Esophagus squamous epithelium (tissue), 5 donors: ENCODE measurements around the gene BANP. TPM values are rescaled to one million over a fixed set of nuclear protein-coding genes. Genes with fewer than 3 reads are reported as not detected.
"Not testable (repeated sequence)": the region's sequence is repeated elsewhere in the genome, so short reads cannot be mapped to it uniquely, and the experiment has no call there.

Experiments used
- DNase-seq: peaks from one replicate; lab custom pipeline; 2025; lab: John Stamatoyannopoulos, UW
- H3K27ac ChIP-seq, 4 donors: fragments of 200-600 bp; sonication (generic); one replicate each; pipeline ENCODE4 v1.5.1; 2016 to 2019; ENCODE audit warnings: mild to moderate bottlenecking in 1 of 4
- H3K27me3 ChIP-seq, 4 donors: fragments of 200-600 bp; sonication (generic); 1 replicate in 3 of 4; 2 replicates in 1 of 4; pipeline versions ENCODE4 v1.5.1 to v1.6.0; 2017 to 2021; ENCODE audit warnings: antibody characterized with exemption in 1 of 4
- H3K36me3 ChIP-seq, 3 donors: fragments of 200-600 bp; sonication (generic); one replicate each; pipeline ENCODE4 v1.5.1; 2016 to 2019
- H3K4me1 ChIP-seq, 3 donors: fragments of 200-600 bp; sonication (generic); one replicate each; pipeline ENCODE4 v1.5.1; 2017 to 2019
- H3K4me3 ChIP-seq, 4 donors: fragments of 200-600 bp; sonication (generic); 1 replicate in 3 of 4; 2 replicates in 1 of 4; pipeline ENCODE4 v1.5.1; 2016 to 2019; ENCODE audit warnings: mild to moderate bottlenecking in 2 of 4, moderate library complexity in 1 of 4
- H3K9me3 ChIP-seq, 3 donors: fragments of 200-600 bp; sonication (generic); one replicate each; pipeline ENCODE4 v1.5.1; 2016 to 2019
- CTCF ChIP-seq, 6 experiments: fragments of 450-650 bp in 4 of 6; fragments of 200-600 bp in 2 of 6; sonication (generic) in 2 of 6; IDR thresholded peaks; one replicate each; pipeline ENCODE4 v1.5.1; 2016 to 2019; ENCODE audit warnings: antibody characterized with exemption in 6 of 6, mild to moderate bottlenecking in 4 of 6, moderate library complexity in 4 of 6
- POLR2A ChIP-seq, 4 donors: fragments of 450-650 bp; IDR thresholded peaks; one replicate each; pipeline ENCODE4 v1.6.1; 2017; ENCODE audit warnings: antibody characterized with exemption in 4 of 4, mild to moderate bottlenecking in 4 of 4, moderate library complexity in 3 of 4
- WGBS, 2 donors: methylation state at CpG; one replicate each; pipeline ENCODE4 v1.1.5; 2018; 5-methylcytosine and 5-hydroxymethylcytosine counted together
- intact Hi-C: fragments of 100-400 bp; cut with DNase I; formaldehyde crosslinking; loops from one replicate; pipeline ENCODE4 v1.15.0; 2022
- total RNA-seq, 4 donors: library from RNA; depleted of rRNA; stranded (reverse); fragments of >200 nt; gene quantifications; one replicate each; pipeline ENCODE4 v1.1.0, GENCODE V29; 2016
- donor health status: DM: yes; HTN: yes; CAD: no.

BANP gene
- total RNA-seq, 4 donors from 2014 or later: 13.8 to 19.9 (median 14.1) TPM

- peaks cover 11 to 77% (median 14%) of the 10 kb centered on the region in 3 donors for H3K36me3 ChIP-seq
- 94 to 96% methylated on average over 5 to 11 of the region's 14 CpGs for WGBS, 2 donors
- intact Hi-C loops: no loop called here
Measured at GRCh38 chr16:88035292-88035691, 84.1 kb downstream of the BANP start.

GRCh38 chr16:88035884-88036639, 84.8 kb downstream of the BANP start:
- H3K27ac ChIP-seq, H3K27me3 ChIP-seq, intact Hi-C loops, H3K9me3 ChIP-seq, H3K4me3 ChIP-seq, DNase-seq, H3K4me1 ChIP-seq: not testable (repeated sequence)
- WGBS, 2 donors: 88 to 100% methylated on average over 6 to 18 of the region's 30 CpGs
- peaks cover 11 to 81% (median 14%) of the 10 kb centered on the region in 3 donors for H3K36me3 ChIP-seq

More at GRCh38 chr16:88035292-88035691, 84.1 kb downstream of the BANP start:
- Histone ChIP-seq H3K27ac (no peak overlapping the region), H3K9me3 (no peaks in the 10 kb centered on the region), H3K27me3 (no peaks in the 10 kb centered on the region), H3K4me1 (no peaks in the 10 kb centered on the region), H3K4me3 (no peak overlapping the region)
- TF ChIP-seq CTCF (IDR thresholded peaks at IDR 0.05) (no peak), POLR2A (IDR thresholded peaks at IDR 0.05) (no peak)
- DNase-seq: no peak

GRCh38 chr16:88036640-88036996, 85.4 kb downstream of the BANP start:
- H3K9me3 ChIP-seq, intact Hi-C loops, DNase-seq, H3K4me1 ChIP-seq, H3K4me3 ChIP-seq, H3K27me3 ChIP-seq, H3K27ac ChIP-seq: not testable (repeated sequence)
- WGBS, 2 donors: 91 to 96% methylated on average over 9 to 10 of the region's 10 CpGs
- peaks cover 11 to 81% (median 14%) of the 10 kb centered on the region in 3 donors for H3K36me3 ChIP-seq

- H3K4me3 ChIP-seq, intact Hi-C loops, H3K9me3 ChIP-seq, H3K27ac ChIP-seq, DNase-seq, H3K4me1 ChIP-seq, H3K27me3 ChIP-seq: not testable (repeated sequence)
- WGBS, 2 donors: 93 to 94% methylated on average over 7 to 9 of the region's 10 CpGs
- peaks cover 11 to 81% (median 14%) of the 10 kb centered on the region in 3 donors for H3K36me3 ChIP-seq
Measured at GRCh38 chr16:88037359-88037758, 86.1 kb downstream of the BANP start.

- H3K4me3 ChIP-seq, H3K27me3 ChIP-seq, DNase-seq, H3K27ac ChIP-seq, intact Hi-C loops, H3K9me3 ChIP-seq, H3K4me1 ChIP-seq: not testable (repeated sequence)
- H3K36me3 ChIP-seq: peaks cover 11 to 76% (median 14%) of the 10 kb centered on the region in 3 donors
- 88 to 95% methylated on average over 10 to 12 of the region's 28 CpGs for WGBS, 2 donors
Measured at GRCh38 chr16:88037876-88038525, 86.8 kb downstream of the BANP start.

GRCh38 chr16:88038526-88038908, 87.3 kb downstream of the BANP start:
- H3K27me3 ChIP-seq, H3K27ac ChIP-seq, H3K4me3 ChIP-seq, H3K4me1 ChIP-seq, DNase-seq, H3K9me3 ChIP-seq, intact Hi-C loops: not testable (repeated sequence)
- peaks cover 11 to 71% (median 14%) of the 10 kb centered on the region in 3 donors for H3K36me3 ChIP-seq
- 88 to 98% methylated on average over 7 to 8 of the region's 9 CpGs for WGBS, 2 donors

GRCh38 chr16:88039591-88039990, 88.4 kb downstream of the BANP start:
- intact Hi-C loops: no loop called here
- H3K9me3 ChIP-seq: no peaks in the 10 kb centered on the region
- no peaks in the 10 kb centered on the region for H3K4me1 ChIP-seq
- H3K36me3 ChIP-seq: peaks cover 11 to 70% (median 14%) of the 10 kb centered on the region in 3 donors
- 92 to 94% methylated on average over 10 to 11 of the region's 11 CpGs for WGBS, 2 donors
- H3K27me3 ChIP-seq: no peaks in the 10 kb centered on the region
- no peak for TF ChIP-seq CTCF (IDR thresholded peaks at IDR 0.05)
- TF ChIP-seq POLR2A (IDR thresholded peaks at IDR 0.05): no peak
- H3K4me3 ChIP-seq: no peak overlapping the region
- no peak overlapping the region for H3K27ac ChIP-seq
- no peak for DNase-seq

- H3K9me3 ChIP-seq, H3K27ac ChIP-seq, intact Hi-C loops, H3K4me3 ChIP-seq, H3K27me3 ChIP-seq, H3K4me1 ChIP-seq, DNase-seq: not testable (repeated sequence)
- H3K36me3 ChIP-seq: peaks cover 8 to 65% (median 10%) of the 10 kb centered on the region in 3 donors
- WGBS, 2 donors: 91 to 94% methylated on average over 9 to 19 of the region's 28 CpGs
Measured at GRCh38 chr16:88040196-88040876, 89.1 kb downstream of the BANP start.

- peaks cover 4 to 65% (median 5%) of the 10 kb centered on the region in 3 donors for H3K36me3 ChIP-seq
- H3K9me3 ChIP-seq, H3K4me1 ChIP-seq, H3K4me3 ChIP-seq, H3K27me3 ChIP-seq, H3K27ac ChIP-seq, DNase-seq, intact Hi-C loops: not testable (repeated sequence)
- 84 to 100% methylated on average over 5 of the region's 5 CpGs for WGBS, 2 donors
Measured at GRCh38 chr16:88040877-88041244, 89.6 kb downstream of the BANP start.

GRCh38 chr16:88041506-88041905, 90.3 kb downstream of the BANP start:
- H3K9me3 ChIP-seq, H3K4me3 ChIP-seq, H3K27ac ChIP-seq, H3K4me1 ChIP-seq, intact Hi-C loops, H3K27me3 ChIP-seq, DNase-seq: not testable (repeated sequence)
- 96 to 97% methylated on average over 4 to 8 of the region's 11 CpGs for whole genome bisulfite sequencing, 2 donors
- H3K36me3 ChIP-seq: peaks cover under 1 to 60% (median 1%) of the 10 kb centered on the region in 3 donors
